ENCODE data around the gene YPEL5.

YPEL5 gene

GRCh38 chr2:30180226-30180625 is 33.4 kb downstream of the YPEL5 start:
- DNase-seq (ENCODE audit: low read depth) = no peak
- TF ChIP-seq, protein P1, sequence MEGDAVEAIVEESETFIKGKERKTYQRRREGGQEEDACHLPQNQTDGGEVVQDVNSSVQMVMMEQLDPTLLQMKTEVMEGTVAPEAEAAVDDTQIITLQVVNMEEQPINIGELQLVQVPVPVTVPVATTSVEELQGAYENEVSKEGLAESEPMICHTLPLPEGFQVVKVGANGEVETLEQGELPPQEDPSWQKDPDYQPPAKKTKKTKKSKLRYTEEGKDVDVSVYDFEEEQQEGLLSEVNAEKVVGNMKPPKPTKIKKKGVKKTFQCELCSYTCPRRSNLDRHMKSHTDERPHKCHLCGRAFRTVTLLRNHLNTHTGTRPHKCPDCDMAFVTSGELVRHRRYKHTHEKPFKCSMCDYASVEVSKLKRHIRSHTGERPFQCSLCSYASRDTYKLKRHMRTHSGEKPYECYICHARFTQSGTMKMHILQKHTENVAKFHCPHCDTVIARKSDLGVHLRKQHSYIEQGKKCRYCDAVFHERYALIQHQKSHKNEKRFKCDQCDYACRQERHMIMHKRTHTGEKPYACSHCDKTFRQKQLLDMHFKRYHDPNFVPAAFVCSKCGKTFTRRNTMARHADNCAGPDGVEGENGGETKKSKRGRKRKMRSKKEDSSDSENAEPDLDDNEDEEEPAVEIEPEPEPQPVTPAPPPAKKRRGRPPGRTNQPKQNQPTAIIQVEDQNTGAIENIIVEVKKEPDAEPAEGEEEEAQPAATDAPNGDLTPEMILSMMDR (IDR thresholded peaks at IDR 0.05; ENCODE audit: insufficient read depth, low read depth, low read length, missing control alignments) = no peak

GRCh38 chr2:30181176-30181575 is 34.4 kb downstream of the YPEL5 start:
- TF ChIP-seq, protein P1 (IDR thresholded peaks at IDR 0.05; ENCODE audit: insufficient read depth, low read depth, low read length, missing control alignments) = no peak
- no peak for DNase-seq (ENCODE audit: low read depth)
- H3K4me3 ChIP-seq (ENCODE audit: low read length) = no peak overlapping the region

More at GRCh38 chr2:30180226-30180625, 33.4 kb downstream of the YPEL5 start:
- H3K4me3 ChIP-seq (ENCODE audit: low read length) = no peak overlapping the region

GRCh38 chr2:30184035-30184434 is 37.2 kb downstream of the YPEL5 start:
- no peak for DNase-seq (ENCODE audit: low read depth)
- no peak overlapping the region for H3K4me3 ChIP-seq (ENCODE audit: low read length)
- TF ChIP-seq, protein P1 (IDR thresholded peaks at IDR 0.05; ENCODE audit: insufficient read depth, low read depth, low read length, missing control alignments) = no peak

- H3K4me3 ChIP-seq (ENCODE audit: low read length) = no peak overlapping the region
- peak; percentile 77 for DNase-seq (ENCODE audit: low read depth)
- TF ChIP-seq, protein P1 (IDR thresholded peaks at IDR 0.05; ENCODE audit: insufficient read depth, low read depth, low read length, missing control alignments) = no peak
Measured at GRCh38 chr2:30185178-30185577, 38.4 kb downstream of the YPEL5 start.

GRCh38 chr2:30188292-30188691 is 41.5 kb downstream of the YPEL5 start:
- no peak for DNase-seq (ENCODE audit: low read depth)
- TF ChIP-seq, protein P1 (IDR thresholded peaks at IDR 0.05; ENCODE audit: insufficient read depth, low read depth, low read length, missing control alignments) = no peak
- no peak overlapping the region for H3K4me3 ChIP-seq (ENCODE audit: low read length)

DNA sequence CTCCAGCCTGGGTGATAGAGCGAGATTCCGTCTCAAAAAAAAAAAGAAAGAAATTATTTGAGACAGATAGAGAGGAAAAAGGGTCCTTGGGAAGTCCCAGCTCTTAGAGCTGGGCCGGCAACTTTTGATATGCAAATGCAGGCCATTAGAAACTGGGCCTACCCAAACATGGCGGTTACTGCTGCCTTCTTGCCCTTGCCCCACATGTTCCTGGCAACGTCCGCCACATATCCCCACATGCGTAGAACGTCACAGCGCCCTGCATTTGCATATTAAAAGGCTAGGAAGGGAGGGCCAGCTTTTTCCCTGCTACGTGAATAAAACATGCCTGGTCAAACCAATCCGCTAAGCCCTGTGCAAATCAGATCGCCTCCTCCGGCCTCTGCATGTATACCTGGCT is 43.8 kb downstream of the YPEL5 start:
- TF ChIP-seq, protein P1 (IDR thresholded peaks at IDR 0.05; ENCODE audit: insufficient read depth, low read depth, low read length, missing control alignments) = no peak
- DNase-seq (ENCODE audit: low read depth) = no peak
- no peak overlapping the region for H3K4me3 ChIP-seq (ENCODE audit: low read length)

DNA sequence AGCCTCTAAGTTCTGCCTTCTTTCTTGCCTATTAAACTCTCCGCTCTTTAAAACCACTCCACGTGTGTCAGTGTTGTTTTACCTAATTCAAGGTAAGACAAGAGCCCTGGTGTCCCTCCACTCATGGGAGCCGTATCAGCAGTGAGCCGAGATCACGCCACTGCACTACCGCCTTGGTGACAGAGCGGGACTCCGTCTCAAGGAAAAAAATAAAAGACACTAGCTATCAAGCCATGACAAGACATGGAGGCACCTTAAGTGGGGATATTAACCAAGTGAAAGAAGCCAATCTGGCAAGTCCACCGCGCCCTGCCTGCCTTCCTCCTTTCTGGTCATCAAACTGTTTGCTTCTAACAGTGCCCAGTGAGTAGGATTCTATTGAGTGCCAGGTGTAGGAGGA is 44.3 kb downstream of the YPEL5 start:
- TF ChIP-seq, protein P1 (IDR thresholded peaks at IDR 0.05; ENCODE audit: insufficient read depth, low read depth, low read length, missing control alignments) = no peak
- no peak overlapping the region for H3K4me3 ChIP-seq (ENCODE audit: low read length)
- no peak for DNase-seq (ENCODE audit: low read depth)
